Gastrocnemius medialis (tissue), 4 donors: ENCODE measurements around the gene PCDH1. TPM values are rescaled to one million over a fixed set of nuclear protein-coding genes. Genes with fewer than 3 reads are reported as not detected.

Experiments
- ATAC-seq, 2 donors: fragments of 150-250 bp; one replicate each; pipeline ENCODE4 v1.9.1; 2016
- DNase-seq, 2 donors: peaks; one replicate each; pipeline ENCODE4 v3.0.0-alpha.2; 2019
- H3K27ac ChIP-seq, 4 donors: fragments of 200-600 bp; sonication (generic); 1 replicate in 1 of 4; 2 replicates in 3 of 4; pipeline ENCODE4 v1.5.1; 2016 to 2018; ENCODE audit warnings: mild to moderate bottlenecking in 2 of 4, moderate library complexity in 1 of 4
- H3K27me3 ChIP-seq, 3 donors: fragments of 200-600 bp; sonication (generic) in 2 of 3; 1 replicate in 1 of 3; 2 replicates in 2 of 3; pipeline versions ENCODE4 v1.5.1 to v1.6.0; 2016 to 2019; ENCODE audit warnings: mild to moderate bottlenecking in 1 of 3, moderate library complexity in 1 of 3
- H3K36me3 ChIP-seq, 2 donors: fragments of 200-600 bp; sonication (generic) in 1 of 2; one replicate each; pipeline ENCODE4 v1.5.1; 2017 to 2018
- H3K4me1 ChIP-seq, 2 donors: fragments of 200-600 bp; sonication (generic) in 1 of 2; one replicate each; pipeline ENCODE4 v1.5.1; 2016 to 2017; ENCODE audit warnings: mild to moderate bottlenecking in 2 of 2
- H3K4me3 ChIP-seq, 4 donors: fragments of 200-600 bp; sonication (generic) in 3 of 4; 1 replicate in 1 of 4; 2 replicates in 3 of 4; pipeline ENCODE4 v1.5.1; 2016 to 2019; ENCODE audit warnings: mild to moderate bottlenecking in 2 of 4
- H3K9me3 ChIP-seq, 3 donors: fragments of 200-600 bp; sonication (generic) in 2 of 3; 1 replicate in 1 of 3; 2 replicates in 2 of 3; pipeline ENCODE4 v1.5.1; 2016 to 2019
- POLR2A ChIP-seq, 2 donors: fragments of 450-650 bp; IDR thresholded peaks; one replicate each; pipeline ENCODE4 v1.6.1; 2017; ENCODE audit warnings: antibody characterized with exemption in 2 of 2, mild to moderate bottlenecking in 2 of 2, moderate library complexity in 2 of 2
- in situ Hi-C, 4 donors: fragments of 200-750 bp; cut with MboI; loops; one replicate each; pipeline versions ENCODE4 v1.15.0 to v1.8.0; 2017; ENCODE audit warnings: low sequenced_read_pairs in 4 of 4
- intact Hi-C: fragments of 100-400 bp; cut with DNase I; formaldehyde crosslinking; loops from one replicate; pipeline ENCODE4 v1.15.1; 2023; ENCODE audit warnings: low total_unique reads
- total RNA-seq, 4 donors: library from RNA; depleted of rRNA; stranded (reverse); fragments of >200 nt; gene quantifications; one replicate each; pipeline versions ENCODE4 v1.1.0 to v1.2.3, GENCODE V29; 2016
- TF ChIP-seq, protein P1 (sequence below), 5 experiments: fragments of 450-650 bp in 3 of 5; fragments of 200-600 bp in 2 of 5; sonication (generic) in 2 of 5; IDR thresholded peaks in 4 of 5; conservative IDR thresholded peaks in 1 of 5; 1 replicate in 4 of 5; 2 replicates in 1 of 5; pipeline ENCODE4 v1.5.1; 2016 to 2019; ENCODE audit warnings: antibody characterized with exemption in 5 of 5, mild to moderate bottlenecking in 3 of 5, moderate library complexity in 3 of 5

PCDH1 gene
- total RNA-seq, 4 donors from 2014 or later, result 15.9 to 20.8 (median 18.1) TPM

GRCh38 chr5:141852448-141852847, 25.8 kb downstream of the PCDH1 start:
- Histone ChIP-seq H3K9me3 (no peaks in the 10 kb centered on the region), H3K36me3 (no peaks in the 10 kb centered on the region), H3K4me1 (peaks cover 3 to 25% of the 10 kb centered on the region in 2 donors), H3K27ac (no peak overlapping the region), H3K4me3 (no peak overlapping the region), H3K27me3 (peaks cover 4 to 26% (median 8%) of the 10 kb centered on the region in 3 donors)
- in situ Hi-C loops, result no loop called here
- TF ChIP-seq, protein P1, sequence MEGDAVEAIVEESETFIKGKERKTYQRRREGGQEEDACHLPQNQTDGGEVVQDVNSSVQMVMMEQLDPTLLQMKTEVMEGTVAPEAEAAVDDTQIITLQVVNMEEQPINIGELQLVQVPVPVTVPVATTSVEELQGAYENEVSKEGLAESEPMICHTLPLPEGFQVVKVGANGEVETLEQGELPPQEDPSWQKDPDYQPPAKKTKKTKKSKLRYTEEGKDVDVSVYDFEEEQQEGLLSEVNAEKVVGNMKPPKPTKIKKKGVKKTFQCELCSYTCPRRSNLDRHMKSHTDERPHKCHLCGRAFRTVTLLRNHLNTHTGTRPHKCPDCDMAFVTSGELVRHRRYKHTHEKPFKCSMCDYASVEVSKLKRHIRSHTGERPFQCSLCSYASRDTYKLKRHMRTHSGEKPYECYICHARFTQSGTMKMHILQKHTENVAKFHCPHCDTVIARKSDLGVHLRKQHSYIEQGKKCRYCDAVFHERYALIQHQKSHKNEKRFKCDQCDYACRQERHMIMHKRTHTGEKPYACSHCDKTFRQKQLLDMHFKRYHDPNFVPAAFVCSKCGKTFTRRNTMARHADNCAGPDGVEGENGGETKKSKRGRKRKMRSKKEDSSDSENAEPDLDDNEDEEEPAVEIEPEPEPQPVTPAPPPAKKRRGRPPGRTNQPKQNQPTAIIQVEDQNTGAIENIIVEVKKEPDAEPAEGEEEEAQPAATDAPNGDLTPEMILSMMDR (IDR thresholded peaks at IDR 0.05 in 4 of 5, conservative IDR thresholded peaks at IDR 0.05 in 1 of 5), result no peak
- TF ChIP-seq POLR2A (IDR thresholded peaks at IDR 0.05), result no peak
- ATAC-seq, result no peak
- intact Hi-C loops, result loop anchor here (5.0 kb wide), 1 partner anchor 70 kb away; the partner anchor contains the start of gene DELE1
- DNase-seq, result no peak

DNA sequence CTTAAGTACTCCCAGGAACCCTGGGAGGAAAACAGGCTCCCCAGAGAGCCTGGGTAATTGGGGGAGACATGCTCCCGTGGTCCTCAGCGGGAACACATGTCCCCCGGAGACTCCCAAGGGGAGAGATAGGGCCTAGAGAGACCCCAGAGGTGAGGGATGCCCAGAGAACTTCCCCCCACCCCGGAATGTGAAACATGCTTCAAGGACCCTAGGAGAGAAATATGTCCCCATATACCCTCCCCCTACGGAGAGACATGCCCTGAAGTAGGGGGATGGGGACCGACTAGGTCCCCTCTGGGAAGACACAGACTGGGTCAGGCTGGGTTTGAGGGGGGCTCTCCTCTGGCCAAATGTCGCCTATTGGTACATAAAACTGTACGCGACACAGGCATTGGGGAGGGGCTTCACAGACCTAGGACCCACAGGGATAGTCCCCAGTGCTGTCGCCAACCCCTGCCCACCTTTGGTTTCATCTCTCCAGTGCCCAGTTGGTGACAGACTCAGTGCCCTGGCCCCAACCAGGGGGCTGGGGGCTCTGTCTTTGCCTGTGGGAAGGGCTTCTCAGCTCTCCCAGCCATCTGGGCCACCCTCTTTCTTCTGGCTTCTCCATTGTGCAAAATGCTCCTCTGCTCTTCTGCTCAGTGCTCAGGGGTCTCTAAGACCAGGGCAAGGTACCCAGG, 26.9 kb downstream of the PCDH1 start:
- intact Hi-C loops, result loop anchor here (5.0 kb wide), 1 partner anchor 71 kb away; the partner anchor contains the start of gene DELE1
- Histone ChIP-seq H3K27me3 (peaks cover 4 to 26% (median 13%) of the 10 kb centered on the region in 3 donors), H3K27ac (peak overlapping the region; percentile 77 to 90 (median 82)), H3K36me3 (no peaks in the 10 kb centered on the region), H3K4me1 (peaks cover 5 to 25% of the 10 kb centered on the region in 2 donors), H3K9me3 (no peaks in the 10 kb centered on the region), H3K4me3 (peak overlapping the region in 1 of 4 donors; percentile 61)
- in situ Hi-C loops, result no loop called here
- DNase-seq (no peak), ATAC-seq (no peak)
- TF ChIP-seq, protein P1 (IDR thresholded peaks at IDR 0.05 in 4 of 5, conservative IDR thresholded peaks at IDR 0.05 in 1 of 5), result no peak
- no peak for TF ChIP-seq POLR2A (IDR thresholded peaks at IDR 0.05)

DNA sequence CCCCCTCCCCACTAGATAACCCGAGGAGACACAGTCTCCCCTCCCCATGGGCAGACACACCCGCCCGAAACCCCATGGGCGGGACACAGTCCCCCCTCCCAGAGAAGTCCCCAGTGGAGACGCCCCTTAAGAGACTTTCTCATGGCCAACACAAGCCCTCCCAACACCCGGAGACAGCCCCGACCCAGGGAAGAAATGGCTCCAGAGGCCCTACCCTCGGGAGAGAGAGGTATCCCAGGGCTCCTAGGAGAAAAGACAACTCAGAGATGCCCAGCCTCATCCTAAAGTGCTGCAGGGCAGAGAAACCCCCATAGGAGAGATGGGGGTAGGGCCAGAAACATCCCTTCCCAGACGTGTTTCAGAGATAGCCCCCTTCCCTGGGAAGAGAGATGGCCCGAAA, 27.4 kb downstream of the PCDH1 start:
- TF ChIP-seq POLR2A (IDR thresholded peaks at IDR 0.05), result no peak
- TF ChIP-seq, protein P1 (IDR thresholded peaks at IDR 0.05 in 4 of 5, conservative IDR thresholded peaks at IDR 0.05 in 1 of 5), result no peak
- H3K4me1 ChIP-seq, result peaks cover 7 to 25% of the 10 kb centered on the region in 2 donors
- intact Hi-C loops, result loop anchor here (5.0 kb wide), 1 partner anchor 72 kb away; the partner anchor contains the start of gene DELE1

DNA sequence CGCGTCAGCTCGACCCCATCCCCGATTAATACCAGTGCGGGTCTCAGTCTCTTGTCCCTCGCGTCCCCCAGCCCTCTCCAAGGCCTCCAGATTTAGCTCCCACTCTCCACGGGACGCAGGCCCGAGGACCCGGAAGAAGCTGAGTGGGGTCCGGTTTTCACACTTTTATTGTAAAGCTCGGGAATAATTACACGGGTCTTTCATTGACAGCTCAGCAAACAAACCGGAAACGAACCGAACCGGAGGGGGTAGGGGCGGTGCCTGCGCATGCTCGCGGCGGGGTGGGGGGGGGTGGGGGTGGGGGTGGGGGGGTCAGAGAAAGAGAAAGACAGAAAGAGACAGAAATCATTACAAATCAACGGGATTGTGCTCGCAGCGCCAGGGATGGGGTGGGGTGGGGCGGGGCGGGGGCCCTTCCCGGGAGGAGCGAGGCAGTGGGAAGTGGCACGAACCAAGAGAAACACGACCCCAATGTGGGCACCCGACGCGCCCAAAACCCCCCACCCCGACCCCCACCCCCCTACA, 27.9 kb downstream of the PCDH1 start:
- DNase-seq (no peak), ATAC-seq (peak; percentile 24 to 47)
- intact Hi-C loops, result loop anchor here (5.0 kb wide), 1 partner anchor 72 kb away; the partner anchor contains the start of gene DELE1
- in situ Hi-C loops, result no loop called here
- Histone ChIP-seq H3K27me3 (peaks cover 7 to 26% (median 13%) of the 10 kb centered on the region in 3 donors), H3K36me3 (no peaks in the 10 kb centered on the region), H3K4me3 (peak overlapping the region; percentile 61 to 74 (median 66)), H3K9me3 (no peaks in the 10 kb centered on the region), H3K4me1 (peaks cover 5 to 25% of the 10 kb centered on the region in 2 donors), H3K27ac (peak overlapping the region; percentile 77 to 90 (median 82))
- TF ChIP-seq POLR2A (IDR thresholded peaks at IDR 0.05), result no peak
- TF ChIP-seq, protein P1 (IDR thresholded peaks at IDR 0.05 in 4 of 5, conservative IDR thresholded peaks at IDR 0.05 in 1 of 5), result no peak

More for the DNA sequence above, 27.4 kb downstream of the PCDH1 start:
- no peak for DNase-seq
- Histone ChIP-seq H3K36me3 (no peaks in the 10 kb centered on the region), H3K27me3 (peaks cover 4 to 26% (median 13%) of the 10 kb centered on the region in 3 donors), H3K4me3 (peak overlapping the region; percentile 61 to 74 (median 66)), H3K27ac (peak overlapping the region; percentile 77 to 90 (median 82)), H3K9me3 (no peaks in the 10 kb centered on the region)
- in situ Hi-C loops, result no loop called here
- no peak for ATAC-seq
